Measurements from ENCODE around the gene OGG1.
A peak's percentile ranks its signal among the peaks of the same experiment; 100 is the strongest.

OGG1 gene

GRCh38 chr3:9749645-9750555, at the start of gene OGG1 (continued):
- TF ChIP-seq ZSCAN4 (tag by site-specific recombination; IDR thresholded peaks at IDR 0.05) (no peak), ZBTB17 (tag by site-specific recombination; IDR thresholded peaks at IDR 0.05) (peak; percentile 91), TRIM28 (IDR thresholded peaks at IDR 0.05; ENCODE audit: borderline replicate concordance, low read length) (no peak), ZNF221 (tag by site-specific recombination; IDR thresholded peaks at IDR 0.05; ENCODE audit: borderline replicate concordance) (no peak), ZNF561 (tag by site-specific recombination; IDR thresholded peaks at IDR 0.05; ENCODE audit: borderline replicate concordance) (peak; percentile 19; the same call in 1 of the 2 replicates)
- TF ChIP-seq, protein P1, sequence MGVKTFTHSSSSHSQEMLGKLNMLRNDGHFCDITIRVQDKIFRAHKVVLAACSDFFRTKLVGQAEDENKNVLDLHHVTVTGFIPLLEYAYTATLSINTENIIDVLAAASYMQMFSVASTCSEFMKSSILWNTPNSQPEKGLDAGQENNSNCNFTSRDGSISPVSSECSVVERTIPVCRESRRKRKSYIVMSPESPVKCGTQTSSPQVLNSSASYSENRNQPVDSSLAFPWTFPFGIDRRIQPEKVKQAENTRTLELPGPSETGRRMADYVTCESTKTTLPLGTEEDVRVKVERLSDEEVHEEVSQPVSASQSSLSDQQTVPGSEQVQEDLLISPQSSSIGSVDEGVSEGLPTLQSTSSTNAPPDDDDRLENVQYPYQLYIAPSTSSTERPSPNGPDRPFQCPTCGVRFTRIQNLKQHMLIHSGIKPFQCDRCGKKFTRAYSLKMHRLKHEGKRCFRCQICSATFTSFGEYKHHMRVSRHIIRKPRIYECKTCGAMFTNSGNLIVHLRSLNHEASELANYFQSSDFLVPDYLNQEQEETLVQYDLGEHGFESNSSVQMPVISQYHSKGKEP (tag by site-specific recombination; IDR thresholded peaks at IDR 0.05), result no peak

DNA sequence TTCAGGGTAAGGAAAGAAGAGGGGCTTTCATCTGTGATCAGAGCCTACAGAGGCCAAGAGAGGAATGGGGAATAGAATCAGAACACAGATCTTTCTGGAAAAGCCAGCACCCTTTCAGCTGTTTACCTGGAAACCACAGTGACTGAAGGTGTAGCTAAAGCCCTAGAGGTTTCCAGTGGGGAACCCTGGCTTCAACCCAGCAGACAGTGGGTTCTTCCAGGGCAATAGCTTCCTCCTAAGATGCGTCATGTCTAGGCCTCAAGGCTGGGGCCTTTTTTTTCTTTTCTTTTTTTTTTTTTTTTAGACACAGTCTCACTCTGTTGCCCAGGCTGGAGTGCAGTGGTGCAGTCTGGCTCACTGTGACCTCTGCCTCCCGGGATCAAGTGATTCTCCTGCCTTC, 49.2 kb upstream of the OGG1 start:
- H3K27ac ChIP-seq (ENCODE audit: extremely low read depth, low read depth, low read length), result no peak overlapping the region
- ChIA-PET CTCF (interaction anchor here (0.6 to 1.7 kb wide), 5 partner anchors 9 to 197 kb away, joined by 3 to 4 read pairs (median 4); no protein-coding TSS in a partner anchor), POLR2A (interaction anchor here (0.5 to 0.7 kb wide), 4 partner anchors 95 to 830 kb away, joined by 3 to 4 read pairs (median 4); no protein-coding TSS in a partner anchor)
- no peak overlapping the region for H3K4me3 ChIP-seq (ENCODE audit: low read depth, low read length)
- H3K36me3 ChIP-seq (ENCODE audit: control insufficient read depth in 2 of 2, insufficient read depth in 1 of 2, low read length in 2 of 2), result peaks cover 3 to 56% of the 10 kb centered on the region in 2 experiments; a peak in 2 of 3 replicates
- no peaks in the 10 kb centered on the region for H3K9me3 ChIP-seq (ENCODE audit: control insufficient read depth, insufficient read depth, low read depth, low read length)
- TF ChIP-seq, protein P2, sequence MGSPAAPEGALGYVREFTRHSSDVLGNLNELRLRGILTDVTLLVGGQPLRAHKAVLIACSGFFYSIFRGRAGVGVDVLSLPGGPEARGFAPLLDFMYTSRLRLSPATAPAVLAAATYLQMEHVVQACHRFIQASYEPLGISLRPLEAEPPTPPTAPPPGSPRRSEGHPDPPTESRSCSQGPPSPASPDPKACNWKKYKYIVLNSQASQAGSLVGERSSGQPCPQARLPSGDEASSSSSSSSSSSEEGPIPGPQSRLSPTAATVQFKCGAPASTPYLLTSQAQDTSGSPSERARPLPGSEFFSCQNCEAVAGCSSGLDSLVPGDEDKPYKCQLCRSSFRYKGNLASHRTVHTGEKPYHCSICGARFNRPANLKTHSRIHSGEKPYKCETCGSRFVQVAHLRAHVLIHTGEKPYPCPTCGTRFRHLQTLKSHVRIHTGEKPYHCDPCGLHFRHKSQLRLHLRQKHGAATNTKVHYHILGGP (tag by site-specific recombination; IDR thresholded peaks at IDR 0.05), result no peak
- TF ChIP-seq ZNF350 (tag by site-specific recombination; IDR thresholded peaks at IDR 0.05), result no peak
- no peak for TF ChIP-seq ZNF169 (tag by site-specific recombination; IDR thresholded peaks at IDR 0.05)
- TF ChIP-seq, protein P3, sequence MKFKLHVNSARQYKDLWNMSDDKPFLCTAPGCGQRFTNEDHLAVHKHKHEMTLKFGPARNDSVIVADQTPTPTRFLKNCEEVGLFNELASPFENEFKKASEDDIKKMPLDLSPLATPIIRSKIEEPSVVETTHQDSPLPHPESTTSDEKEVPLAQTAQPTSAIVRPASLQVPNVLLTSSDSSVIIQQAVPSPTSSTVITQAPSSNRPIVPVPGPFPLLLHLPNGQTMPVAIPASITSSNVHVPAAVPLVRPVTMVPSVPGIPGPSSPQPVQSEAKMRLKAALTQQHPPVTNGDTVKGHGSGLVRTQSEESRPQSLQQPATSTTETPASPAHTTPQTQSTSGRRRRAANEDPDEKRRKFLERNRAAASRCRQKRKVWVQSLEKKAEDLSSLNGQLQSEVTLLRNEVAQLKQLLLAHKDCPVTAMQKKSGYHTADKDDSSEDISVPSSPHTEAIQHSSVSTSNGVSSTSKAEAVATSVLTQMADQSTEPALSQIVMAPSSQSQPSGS (tag by site-specific recombination; IDR thresholded peaks at IDR 0.05; ENCODE audit: low read depth), result no peak
- no peak for TF ChIP-seq ZNF354C (tag by site-specific recombination; IDR thresholded peaks at IDR 0.05; ENCODE audit: borderline replicate concordance, low read depth)
- no peak for TF ChIP-seq ZNF48 (tag by site-specific recombination; IDR thresholded peaks at IDR 0.05)
- TF ChIP-seq, protein P4, sequence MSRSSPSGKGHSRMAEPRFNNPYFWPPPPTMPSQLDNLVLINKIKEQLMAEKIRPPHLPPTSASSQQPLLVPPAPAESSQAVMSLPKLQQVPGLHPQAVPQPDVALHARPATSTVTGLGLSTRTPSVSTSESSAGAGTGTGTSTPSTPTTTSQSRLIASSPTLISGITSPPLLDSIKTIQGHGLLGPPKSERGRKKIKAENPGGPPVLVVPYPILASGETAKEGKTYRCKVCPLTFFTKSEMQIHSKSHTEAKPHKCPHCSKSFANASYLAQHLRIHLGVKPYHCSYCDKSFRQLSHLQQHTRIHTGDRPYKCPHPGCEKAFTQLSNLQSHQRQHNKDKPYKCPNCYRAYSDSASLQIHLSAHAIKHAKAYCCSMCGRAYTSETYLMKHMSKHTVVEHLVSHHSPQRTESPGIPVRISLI (tag by site-specific recombination; IDR thresholded peaks at IDR 0.05), result no peak
- no peak for TF ChIP-seq ZNF114 (tag by site-specific recombination; IDR thresholded peaks at IDR 0.05)
- no peak for TF ChIP-seq ZNF645 (tag by site-specific recombination; IDR thresholded peaks at IDR 0.05)
- TF ChIP-seq ZNF514 (tag by site-specific recombination; IDR thresholded peaks at IDR 0.05), result no peak
- TF ChIP-seq, protein P5, sequence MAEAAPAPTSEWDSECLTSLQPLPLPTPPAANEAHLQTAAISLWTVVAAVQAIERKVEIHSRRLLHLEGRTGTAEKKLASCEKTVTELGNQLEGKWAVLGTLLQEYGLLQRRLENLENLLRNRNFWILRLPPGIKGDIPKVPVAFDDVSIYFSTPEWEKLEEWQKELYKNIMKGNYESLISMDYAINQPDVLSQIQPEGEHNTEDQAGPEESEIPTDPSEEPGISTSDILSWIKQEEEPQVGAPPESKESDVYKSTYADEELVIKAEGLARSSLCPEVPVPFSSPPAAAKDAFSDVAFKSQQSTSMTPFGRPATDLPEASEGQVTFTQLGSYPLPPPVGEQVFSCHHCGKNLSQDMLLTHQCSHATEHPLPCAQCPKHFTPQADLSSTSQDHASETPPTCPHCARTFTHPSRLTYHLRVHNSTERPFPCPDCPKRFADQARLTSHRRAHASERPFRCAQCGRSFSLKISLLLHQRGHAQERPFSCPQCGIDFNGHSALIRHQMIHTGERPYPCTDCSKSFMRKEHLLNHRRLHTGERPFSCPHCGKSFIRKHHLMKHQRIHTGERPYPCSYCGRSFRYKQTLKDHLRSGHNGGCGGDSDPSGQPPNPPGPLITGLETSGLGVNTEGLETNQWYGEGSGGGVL (tag by site-specific recombination; IDR thresholded peaks at IDR 0.05), result no peak
- TF ChIP-seq ZNF223 (tag by site-specific recombination; IDR thresholded peaks at IDR 0.05), result no peak
- TF ChIP-seq SALL2 (tag by site-specific recombination; IDR thresholded peaks at IDR 0.05; ENCODE audit: borderline replicate concordance), result no peak
- TF ChIP-seq ZNF670 (tag by site-specific recombination; IDR thresholded peaks at IDR 0.05; ENCODE audit: low read depth), result no peak
- TF ChIP-seq MYNN (tag by site-specific recombination; IDR thresholded peaks at IDR 0.05; ENCODE audit: borderline replicate concordance), result no peak
- 0 out of 2 replicates have a peak, but pooled peaks cover 2% of the 10 kb centered on the region for H3K4me1 ChIP-seq (ENCODE audit: control insufficient read depth, insufficient read depth, low read length)

Measured in HEK293 (cell line).